Suprapubic skin (tissue), 4 donors: ENCODE data around the gene CAMK2D. TPM values are rescaled to one million over a fixed set of nuclear protein-coding genes. Genes with fewer than 3 reads are reported as not detected.

Experiments used
- DNase-seq, 2 donors: peaks; one replicate each; pipeline ENCODE4 v3.0.0-alpha.2; 2019; ENCODE audit warnings: low spot score in 2 of 2
- H3K27ac ChIP-seq: fragments of 200-600 bp; sonication (generic); one replicate; pipeline ENCODE4 v1.5.1; 2019
- H3K27me3 ChIP-seq: fragments of 200-600 bp; sonication (generic); one replicate; pipeline ENCODE4 v1.5.1; 2019
- H3K36me3 ChIP-seq: fragments of 200-600 bp; sonication (generic); one replicate; pipeline ENCODE4 v1.5.1; 2019
- H3K4me1 ChIP-seq: fragments of 200-600 bp; sonication (generic); one replicate; pipeline ENCODE4 v1.5.1; 2019
- H3K4me3 ChIP-seq: fragments of 200-600 bp; sonication (generic); one replicate; pipeline ENCODE4 v1.5.1; 2019; ENCODE audit warnings: mild to moderate bottlenecking
- H3K9me3 ChIP-seq: fragments of 200-600 bp; sonication (generic); one replicate; pipeline ENCODE4 v1.5.1; 2019
- CTCF ChIP-seq, 2 donors: fragments of 200-600 bp in 1 of 2; fragments of 450-650 bp in 1 of 2; sonication (generic) in 1 of 2; IDR thresholded peaks; one replicate each; pipeline ENCODE4 v1.5.1; 2016 to 2019; ENCODE audit warnings: antibody characterized with exemption in 2 of 2, mild to moderate bottlenecking in 1 of 2, moderate library complexity in 1 of 2
- EP300 ChIP-seq: sonication (generic); formaldehyde crosslinking; IDR thresholded peaks from one replicate; pipeline ENCODE4 v1.6.1; 2017; ENCODE audit warnings: antibody characterized with exemption
- POLR2A ChIP-seq, 2 donors: fragments of 450-650 bp; IDR thresholded peaks; one replicate each; pipeline ENCODE4 v1.6.1; 2017; ENCODE audit warnings: antibody characterized with exemption in 2 of 2, mild to moderate bottlenecking in 2 of 2, moderate library complexity in 2 of 2
- POLR2AphosphoS5 ChIP-seq, 3 donors: sonication (generic); formaldehyde crosslinking; IDR thresholded peaks; one replicate each; pipeline ENCODE4 v1.6.1; 2017; ENCODE audit warnings: antibody characterized with exemption in 3 of 3
- WGBS: methylation state at CpG from one replicate; pipeline ENCODE4 v1.1.5; 2018; 5-methylcytosine and 5-hydroxymethylcytosine counted together
- total RNA-seq, 4 donors: library from RNA; depleted of rRNA; stranded (reverse); fragments of >200 nt; gene quantifications; one replicate each; pipeline ENCODE4 v1.1.0, GENCODE V29; 2016

The CAMK2D gene
- total RNA-seq, 4 donors from 2014 or later = 21.5 to 38.2 (median 30.5) TPM

DNA sequence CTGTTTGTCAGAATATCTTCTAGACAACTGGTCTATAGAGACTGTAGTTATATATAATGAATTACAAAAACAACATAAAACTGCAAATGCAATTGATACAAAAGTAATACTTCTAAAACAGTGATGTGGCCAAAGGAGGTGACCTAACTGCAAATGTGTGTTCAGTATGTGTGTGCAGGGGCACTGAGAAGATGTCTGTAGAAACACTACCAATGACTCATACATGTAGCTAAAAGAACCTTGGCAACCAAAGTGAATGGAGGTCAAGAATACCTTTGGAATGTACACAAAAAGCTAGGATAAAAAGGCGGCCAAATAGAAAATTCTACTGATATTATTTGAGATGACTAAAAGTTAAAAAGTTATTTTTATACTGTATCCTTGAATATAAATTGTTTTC lies 261.8 kb downstream of the CAMK2D start:
- H3K4me3 ChIP-seq = no peak overlapping the region
- H3K27ac ChIP-seq = no peak overlapping the region
- H3K9me3 ChIP-seq = no peaks in the 10 kb centered on the region
- no peaks in the 10 kb centered on the region for H3K4me1 ChIP-seq
- DNase-seq = no peak
- H3K36me3 ChIP-seq = peaks cover 30% of the 10 kb centered on the region
- no peak for TF ChIP-seq EP300
- no peak for TF ChIP-seq CTCF (IDR thresholded peaks at IDR 0.05)
- TF ChIP-seq POLR2AphosphoS5 (IDR thresholded peaks at IDR 0.05) = no peak
- TF ChIP-seq POLR2A (IDR thresholded peaks at IDR 0.05) = no peak
- 96% methylated on average over 1 of the region's 1 CpG for WGBS
- H3K27me3 ChIP-seq = no peaks in the 10 kb centered on the region

DNA sequence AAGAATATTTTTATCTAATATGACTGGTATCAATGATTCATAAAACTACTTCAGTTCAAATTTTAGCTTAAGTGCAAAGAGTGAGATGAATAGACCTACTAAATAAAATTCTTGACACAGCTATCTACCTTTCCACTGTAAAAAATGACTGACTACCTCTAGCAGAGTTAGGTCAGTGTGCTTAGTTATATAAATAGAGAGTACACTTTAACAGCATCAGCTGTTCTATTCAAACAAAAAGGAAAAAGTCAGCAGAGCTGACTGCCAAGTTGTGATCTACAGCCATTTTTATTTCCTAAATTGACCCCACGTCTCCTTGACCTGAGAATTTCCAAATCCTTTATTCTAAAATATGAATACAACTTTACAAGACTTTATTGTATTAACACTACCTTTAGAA lies 262.4 kb downstream of the CAMK2D start:
- 93% methylated on average over 1 of the region's 1 CpG for WGBS
- Histone ChIP-seq H3K9me3 (no peaks in the 10 kb centered on the region), H3K27me3 (no peaks in the 10 kb centered on the region)

DNA sequence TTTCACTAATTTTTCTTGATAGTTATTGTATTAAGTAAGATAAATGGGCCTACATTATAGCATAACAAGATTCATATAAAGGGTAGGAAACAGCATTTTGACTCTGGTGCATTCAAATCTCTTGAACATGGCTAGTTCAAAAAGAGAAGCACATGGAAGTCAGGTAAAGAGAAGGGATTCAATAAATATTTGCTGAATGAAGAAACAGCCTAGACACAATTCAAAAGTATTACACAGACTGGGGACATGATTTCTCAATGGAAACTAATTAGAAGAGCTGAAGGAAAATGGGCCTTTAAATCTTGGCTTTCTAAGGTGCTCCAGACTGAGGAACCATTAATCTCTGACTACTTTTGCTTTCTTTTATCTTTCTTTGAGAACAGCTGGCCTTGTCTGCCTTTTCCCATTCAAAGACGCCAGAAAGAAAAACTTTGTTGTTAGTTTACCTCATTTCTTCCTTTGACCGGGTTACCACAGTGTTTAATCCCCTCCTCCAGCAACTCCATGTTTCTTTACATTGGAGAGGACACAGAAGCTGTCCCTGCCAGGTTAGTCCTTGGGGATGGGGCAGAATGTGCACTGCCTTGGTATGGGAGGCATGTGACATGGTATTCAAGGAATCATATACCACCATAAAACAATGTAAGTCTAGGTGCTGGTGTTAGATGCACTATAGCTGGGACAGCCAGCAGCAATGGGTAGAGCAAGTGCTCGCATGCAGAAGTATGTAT lies 264.2 kb downstream of the CAMK2D start:
- Histone ChIP-seq H3K4me3 (no peak overlapping the region), H3K36me3 (peaks cover 26% of the 10 kb centered on the region), H3K27me3 (no peaks in the 10 kb centered on the region), H3K27ac (no peak overlapping the region), H3K9me3 (no peaks in the 10 kb centered on the region), H3K4me1 (no peaks in the 10 kb centered on the region)
- WGBS = 92% methylated on average over 3 of the region's 3 CpGs
- TF ChIP-seq EP300 = no peak
- no peak for TF ChIP-seq CTCF (IDR thresholded peaks at IDR 0.05)
- TF ChIP-seq POLR2AphosphoS5 (IDR thresholded peaks at IDR 0.05) = no peak
- TF ChIP-seq POLR2A (IDR thresholded peaks at IDR 0.05) = no peak
- DNase-seq = no peak

More for the DNA sequence above, 262.4 kb downstream of the CAMK2D start:
- Histone ChIP-seq H3K4me1 (no peaks in the 10 kb centered on the region), H3K4me3 (no peak overlapping the region), H3K36me3 (peaks cover 31% of the 10 kb centered on the region), H3K27ac (no peak overlapping the region)
- no peak for TF ChIP-seq POLR2AphosphoS5 (IDR thresholded peaks at IDR 0.05)
- no peak for TF ChIP-seq CTCF (IDR thresholded peaks at IDR 0.05)
- no peak for DNase-seq

- Histone ChIP-seq H3K27me3 (no peaks in the 10 kb centered on the region), H3K4me3 (no peak overlapping the region), H3K27ac (no peak overlapping the region), H3K36me3 (peaks cover 26% of the 10 kb centered on the region), H3K9me3 (no peaks in the 10 kb centered on the region), H3K4me1 (no peaks in the 10 kb centered on the region)
- WGBS = 66% methylated on average over 2 of the region's 2 CpGs
- TF ChIP-seq CTCF (IDR thresholded peaks at IDR 0.05) (no peak), POLR2AphosphoS5 (IDR thresholded peaks at IDR 0.05) (no peak), EP300 (no peak), POLR2A (IDR thresholded peaks at IDR 0.05) (no peak)
- DNase-seq = no peak
These were observed 264.8 kb downstream of the CAMK2D start for GRCh38 chr4:113496698-113497097.

DNA sequence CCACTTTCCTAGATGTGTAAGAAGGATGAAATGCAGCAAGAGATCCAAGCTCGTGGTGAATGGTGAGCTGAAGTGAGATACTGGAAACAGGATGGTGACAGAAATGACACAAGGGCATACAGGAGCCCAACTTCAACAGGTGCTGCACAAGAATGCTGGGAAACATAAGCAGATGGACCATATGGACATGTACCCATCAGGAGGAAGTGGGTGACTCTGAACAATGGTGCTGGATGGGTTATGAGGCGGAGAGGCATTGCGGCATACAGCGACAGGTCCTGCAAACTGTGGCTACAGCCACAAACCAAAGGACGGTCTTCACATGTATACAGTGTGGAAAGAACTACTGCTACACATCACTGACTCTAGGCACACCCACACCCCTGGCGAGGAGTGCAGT lies 265.7 kb downstream of the CAMK2D start:
- no peak for TF ChIP-seq EP300
- no peak for TF ChIP-seq POLR2A (IDR thresholded peaks at IDR 0.05)
- TF ChIP-seq CTCF (IDR thresholded peaks at IDR 0.05) = no peak
- no peak for TF ChIP-seq POLR2AphosphoS5 (IDR thresholded peaks at IDR 0.05)
- WGBS = 92% methylated on average over 6 of the region's 6 CpGs
- Histone ChIP-seq H3K27me3 (no peaks in the 10 kb centered on the region), H3K27ac (no peak overlapping the region), H3K9me3 (no peaks in the 10 kb centered on the region), H3K36me3 (peaks cover 26% of the 10 kb centered on the region), H3K4me3 (no peak overlapping the region), H3K4me1 (no peaks in the 10 kb centered on the region)
- no peak for DNase-seq
